HUES64 (cell line): ENCODE data around the gene SDK1.

Source experiments
- H3K27ac ChIP-seq: 2 replicates; pipeline ENCODE4 v1.7.0; 2013; ENCODE audit warnings: low read depth, low read length, inconsistent platforms
- H3K27me3 ChIP-seq: 2 replicates; pipeline ENCODE4 v1.6.1; 2013; ENCODE audit warnings: mild to moderate bottlenecking, low read length; ENCODE audit not compliant: insufficient read depth
- H3K36me3 ChIP-seq: 2 replicates; pipeline ENCODE4 v1.6.1; 2013; ENCODE audit warnings: mild to moderate bottlenecking, low read length; ENCODE audit not compliant: insufficient read depth
- H3K4me1 ChIP-seq: 2 replicates; pipeline ENCODE4 v1.6.1; 2013; ENCODE audit warnings: mild to moderate bottlenecking, low read length, moderate library complexity; ENCODE audit not compliant: insufficient read depth
- H3K4me3 ChIP-seq: 2 replicates; pipeline ENCODE4 v1.5.1; 2013; ENCODE audit warnings: mild to moderate bottlenecking, low read length, moderate library complexity
- H3K9ac ChIP-seq: 2 replicates; pipeline ENCODE4 v1.6.1; 2013; ENCODE audit warnings: mild to moderate bottlenecking, low read depth, low read length
- H3K9me3 ChIP-seq: 2 replicates; pipeline ENCODE4 v1.6.1; 2013; ENCODE audit warnings: low read depth, low read length; ENCODE audit not compliant: insufficient read depth
- WGBS: fragments of 150-250, 120-280 bp; methylation state at CpG from one replicate; pipeline ENCODE4 v1.1.7; 2013; ENCODE audit warnings: missing lambda C conversion rate; 5-methylcytosine and 5-hydroxymethylcytosine counted together

The SDK1 gene

GRCh38 chr7:3463696-3464095, 162.6 kb downstream of the SDK1 start:
- Histone ChIP-seq H3K9ac (no peak overlapping the region), H3K27me3 (no peaks in the 10 kb centered on the region), H3K9me3 (no peaks in the 10 kb centered on the region), H3K27ac (no peak overlapping the region), H3K36me3 (no peaks in the 10 kb centered on the region), H3K4me1 (no peaks in the 10 kb centered on the region), H3K4me3 (no peak overlapping the region)
- no CpG with 5 or more reads among the region's 1 CpG for WGBS

GRCh38 chr7:3464900-3465622, 164.0 kb downstream of the SDK1 start:
- Histone ChIP-seq H3K4me1 (no peaks in the 10 kb centered on the region), H3K4me3 (no peak overlapping the region), H3K27me3 (no peaks in the 10 kb centered on the region), H3K9ac (no peak overlapping the region), H3K36me3 (no peaks in the 10 kb centered on the region), H3K27ac (no peak overlapping the region), H3K9me3 (no peaks in the 10 kb centered on the region)
- 94% methylated on average over 9 of the region's 9 CpGs for WGBS

DNA sequence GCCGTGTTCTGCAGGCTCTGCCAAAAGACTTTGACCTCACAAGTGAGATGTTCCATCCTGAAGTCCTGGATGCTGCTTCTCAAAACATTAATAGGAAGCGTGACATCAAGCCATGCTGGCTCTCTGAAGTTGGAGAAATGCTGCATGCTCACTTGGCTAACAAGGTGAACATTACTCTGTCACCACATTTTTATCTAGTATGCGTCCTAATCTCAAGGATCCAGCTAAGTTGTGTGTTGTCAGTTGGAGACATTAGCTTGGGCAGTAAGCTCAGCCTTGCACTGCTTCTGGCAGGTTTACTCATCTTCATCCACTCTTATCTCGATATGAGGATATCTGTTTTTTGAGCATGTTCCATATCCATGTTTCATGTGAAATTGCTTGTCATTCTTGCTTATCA, 165.2 kb downstream of the SDK1 start:
- 98% methylated on average over 4 of the region's 4 CpGs for WGBS
- no peaks in the 10 kb centered on the region for H3K4me1 ChIP-seq
- no peaks in the 10 kb centered on the region for H3K27me3 ChIP-seq
- no peak overlapping the region for H3K27ac ChIP-seq
- H3K9ac ChIP-seq = no peak overlapping the region
- H3K9me3 ChIP-seq = no peaks in the 10 kb centered on the region
- H3K36me3 ChIP-seq = no peaks in the 10 kb centered on the region
- H3K4me3 ChIP-seq = no peak overlapping the region

DNA sequence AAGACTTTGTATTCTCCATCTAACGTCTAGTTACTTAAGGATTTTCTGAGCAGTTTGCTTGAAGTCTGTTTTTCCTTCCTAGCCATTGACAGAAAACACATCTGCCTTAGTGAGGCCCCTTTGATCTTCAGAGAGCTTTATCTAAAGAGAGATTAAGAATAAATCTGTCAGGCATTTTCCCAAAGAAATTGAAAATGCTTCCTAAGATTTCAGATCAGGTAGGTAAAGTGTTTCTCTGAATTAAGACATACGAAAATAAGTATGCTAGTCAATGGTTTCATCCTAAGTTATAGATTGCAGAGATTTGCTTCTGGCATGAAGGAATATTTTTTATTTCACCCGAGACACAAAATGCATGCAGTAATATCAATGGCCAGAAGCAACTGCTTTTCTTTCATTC, 168.6 kb downstream of the SDK1 start:
- H3K4me1 ChIP-seq = peaks cover 14% of the 10 kb centered on the region; the same call in 1 of the 2 replicates
- H3K27me3 ChIP-seq = no peaks in the 10 kb centered on the region
- H3K36me3 ChIP-seq = no peaks in the 10 kb centered on the region
- H3K9me3 ChIP-seq = no peaks in the 10 kb centered on the region
- H3K9ac ChIP-seq = no peak overlapping the region
- no peak overlapping the region for H3K27ac ChIP-seq
- H3K4me3 ChIP-seq = no peak overlapping the region
- WGBS = 94% methylated on average over 3 of the region's 3 CpGs

DNA sequence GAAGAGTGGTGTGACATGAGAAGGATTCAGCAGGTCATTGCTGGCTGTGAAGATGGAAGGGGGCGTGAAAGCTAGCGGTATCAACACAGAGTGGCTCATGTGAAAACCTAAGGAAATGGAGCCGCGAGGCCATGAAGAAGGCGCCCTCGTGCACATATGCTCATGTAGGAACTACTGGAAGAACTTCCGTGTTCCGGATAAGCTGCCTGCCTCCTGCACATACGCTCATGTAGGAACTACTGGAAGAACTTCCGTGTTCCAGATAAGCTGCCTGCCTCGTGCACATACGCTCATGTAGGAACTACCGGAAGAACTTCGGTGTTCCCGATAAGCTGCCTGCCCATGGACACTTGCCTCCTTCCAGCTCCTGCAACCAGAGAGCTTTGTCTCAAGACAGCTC, 179.1 kb downstream of the SDK1 start:
- Histone ChIP-seq H3K27ac (no peak overlapping the region), H3K9ac (no peak overlapping the region), H3K4me3 (no peak overlapping the region), H3K27me3 (no peaks in the 10 kb centered on the region), H3K36me3 (no peaks in the 10 kb centered on the region), H3K4me1 (peaks cover 3% of the 10 kb centered on the region; the same call in 1 of the 2 replicates), H3K9me3 (no peaks in the 10 kb centered on the region)
- WGBS = 94% methylated on average over 15 of the region's 15 CpGs

GRCh38 chr7:3481435-3481834, 180.4 kb downstream of the SDK1 start:
- Histone ChIP-seq H3K36me3 (no peaks in the 10 kb centered on the region), H3K27me3 (no peaks in the 10 kb centered on the region), H3K27ac (no peak overlapping the region), H3K4me1 (peaks cover 3% of the 10 kb centered on the region; the same call in 1 of the 2 replicates), H3K4me3 (no peak overlapping the region), H3K9me3 (no peaks in the 10 kb centered on the region), H3K9ac (no peak overlapping the region)
- WGBS = 91% methylated on average over 4 of the region's 4 CpGs

GRCh38 chr7:3482147-3482921, 181.3 kb downstream of the SDK1 start:
- Histone ChIP-seq H3K9ac (no peak overlapping the region), H3K4me1 (peaks cover 3% of the 10 kb centered on the region; the same call in 1 of the 2 replicates), H3K4me3 (no peak overlapping the region), H3K9me3 (no peaks in the 10 kb centered on the region), H3K36me3 (no peaks in the 10 kb centered on the region), H3K27me3 (no peaks in the 10 kb centered on the region), H3K27ac (no peak overlapping the region)
- WGBS = 62% methylated on average over 12 of the region's 13 CpGs

DNA sequence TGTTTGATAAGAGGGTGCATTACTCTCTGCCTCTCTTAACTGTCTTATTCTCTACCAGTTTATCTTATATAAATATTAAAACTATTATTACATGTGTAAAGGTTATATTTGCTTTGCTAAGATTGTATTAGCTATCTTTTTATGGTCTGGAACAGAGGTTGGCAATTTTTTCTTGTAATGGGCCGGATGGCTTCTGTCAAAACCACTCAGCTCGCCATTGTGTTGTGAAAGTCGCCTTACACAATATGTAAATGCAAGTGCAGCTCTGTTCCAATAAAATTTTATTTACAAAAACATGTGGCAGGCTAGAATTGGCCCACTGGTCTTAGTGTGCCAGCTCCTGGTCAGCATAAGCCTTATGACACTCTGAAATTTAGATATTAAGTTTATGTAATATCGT, 185.8 kb downstream of the SDK1 start:
- no peak overlapping the region for H3K27ac ChIP-seq
- H3K36me3 ChIP-seq = no peaks in the 10 kb centered on the region
- H3K9me3 ChIP-seq = no peaks in the 10 kb centered on the region
- WGBS = 81% methylated on average over 3 of the region's 4 CpGs
- peaks cover 3% of the 10 kb centered on the region; the same call in 1 of the 2 replicates for H3K4me1 ChIP-seq
- no peak overlapping the region for H3K9ac ChIP-seq
- no peak overlapping the region for H3K4me3 ChIP-seq
- H3K27me3 ChIP-seq = no peaks in the 10 kb centered on the region

- Histone ChIP-seq H3K4me3 (no peak overlapping the region), H3K27ac (no peak overlapping the region), H3K27me3 (no peaks in the 10 kb centered on the region), H3K9me3 (no peaks in the 10 kb centered on the region), H3K9ac (no peak overlapping the region), H3K4me1 (peaks cover 8% of the 10 kb centered on the region; the same call in 1 of the 2 replicates), H3K36me3 (no peaks in the 10 kb centered on the region)
- 93% methylated on average over 2 of the region's 3 CpGs for WGBS
Observed at GRCh38 chr7:3488829-3489228, 187.8 kb downstream of the SDK1 start.

- Histone ChIP-seq H3K9me3 (no peaks in the 10 kb centered on the region), H3K4me3 (no peak overlapping the region), H3K9ac (no peak overlapping the region), H3K4me1 (peaks cover 11% of the 10 kb centered on the region; the same call in 1 of the 2 replicates), H3K27me3 (no peaks in the 10 kb centered on the region), H3K27ac (peak overlapping the region; percentile 38; the same call in 1 of the 2 replicates), H3K36me3 (no peaks in the 10 kb centered on the region)
Observed at GRCh38 chr7:3493499-3493898, 192.4 kb downstream of the SDK1 start.

- H3K4me3 ChIP-seq = no peak overlapping the region
- no peak overlapping the region for H3K27ac ChIP-seq
- H3K36me3 ChIP-seq = no peaks in the 10 kb centered on the region
- H3K27me3 ChIP-seq = no peaks in the 10 kb centered on the region
- 97% methylated on average over 6 of the region's 6 CpGs for WGBS
- H3K9me3 ChIP-seq = 0 out of 2 replicates have a peak, but pooled peaks cover 3% of the 10 kb centered on the region
- no peak overlapping the region for H3K9ac ChIP-seq
- H3K4me1 ChIP-seq = peaks cover 11% of the 10 kb centered on the region; the same call in 1 of the 2 replicates
Observed at GRCh38 chr7:3494947-3495346, 193.9 kb downstream of the SDK1 start.
